Coronary artery (tissue), 2 donors: ENCODE results near the gene CAPZA3.
"Not testable (repeated sequence)": the region's sequence is repeated elsewhere in the genome, so short reads cannot be mapped to it uniquely, and the experiment has no call there.

Experiments used
- DNase-seq: peaks from one replicate; pipeline ENCODE4 v3.0.0-alpha.2; 2017; ENCODE audit warnings: low spot score
- H3K27ac ChIP-seq, 2 donors: fragments of 200-600 bp; sonication (generic); one replicate each; pipeline ENCODE4 v1.5.1; 2016 to 2019
- H3K4me3 ChIP-seq: fragments of 200-600 bp; sonication (generic); 2 replicates; pipeline ENCODE4 v1.5.1; 2016; ENCODE audit warnings: mild to moderate bottlenecking, moderate library complexity
- TF ChIP-seq, protein P1 (sequence below): fragments of 200-600 bp; sonication (generic); IDR thresholded peaks from one replicate; pipeline ENCODE4 v1.5.1; 2019; ENCODE audit warnings: antibody characterized with exemption

The CAPZA3 gene

GRCh38 chr12:18737819-18738218, at the start of gene CAPZA3, which contains the start of gene PLCZ1:
Gene CAPZA3, plus strand, starts transcription at chr12:18738119. Its CDS starts 150 bp downstream, at chr12:18738269.
Gene PLCZ1, minus strand, starts transcription at chr12:18738012. Its CDS starts 641 bp downstream, at chr12:18737371.
- Histone ChIP-seq H3K27ac (no peak within 1 kb of the TSS), H3K4me3 (no peak within 1 kb of the TSS)
- DNase-seq, result no peak
- TF ChIP-seq, protein P1, sequence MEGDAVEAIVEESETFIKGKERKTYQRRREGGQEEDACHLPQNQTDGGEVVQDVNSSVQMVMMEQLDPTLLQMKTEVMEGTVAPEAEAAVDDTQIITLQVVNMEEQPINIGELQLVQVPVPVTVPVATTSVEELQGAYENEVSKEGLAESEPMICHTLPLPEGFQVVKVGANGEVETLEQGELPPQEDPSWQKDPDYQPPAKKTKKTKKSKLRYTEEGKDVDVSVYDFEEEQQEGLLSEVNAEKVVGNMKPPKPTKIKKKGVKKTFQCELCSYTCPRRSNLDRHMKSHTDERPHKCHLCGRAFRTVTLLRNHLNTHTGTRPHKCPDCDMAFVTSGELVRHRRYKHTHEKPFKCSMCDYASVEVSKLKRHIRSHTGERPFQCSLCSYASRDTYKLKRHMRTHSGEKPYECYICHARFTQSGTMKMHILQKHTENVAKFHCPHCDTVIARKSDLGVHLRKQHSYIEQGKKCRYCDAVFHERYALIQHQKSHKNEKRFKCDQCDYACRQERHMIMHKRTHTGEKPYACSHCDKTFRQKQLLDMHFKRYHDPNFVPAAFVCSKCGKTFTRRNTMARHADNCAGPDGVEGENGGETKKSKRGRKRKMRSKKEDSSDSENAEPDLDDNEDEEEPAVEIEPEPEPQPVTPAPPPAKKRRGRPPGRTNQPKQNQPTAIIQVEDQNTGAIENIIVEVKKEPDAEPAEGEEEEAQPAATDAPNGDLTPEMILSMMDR, result no peak

- TF ChIP-seq, protein P1, result no peak
- H3K27ac ChIP-seq, result no peak overlapping the region
- H3K4me3 ChIP-seq, result no peak overlapping the region
- DNase-seq, result no peak
Measured at GRCh38 chr12:18689771-18690170, 48.1 kb upstream of the CAPZA3 start.

DNA sequence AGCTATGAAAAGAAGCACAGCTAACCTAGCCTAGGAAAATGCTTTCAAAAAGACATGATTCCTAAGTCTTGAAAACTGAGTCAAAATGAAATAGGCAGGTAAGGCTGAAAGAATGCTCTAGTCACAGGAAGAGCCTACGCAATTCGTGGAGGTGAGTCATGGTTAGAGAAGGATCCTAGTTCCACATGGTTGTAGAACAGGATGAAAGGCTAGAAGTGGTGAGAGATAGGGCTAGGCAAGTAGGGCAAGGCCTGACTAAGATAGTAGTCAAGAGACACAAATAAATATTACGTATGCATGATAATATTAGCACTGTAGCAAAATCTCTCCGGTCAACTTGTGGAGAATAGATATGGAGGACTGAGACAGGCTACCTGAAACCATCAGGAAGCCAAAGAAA, 47.3 kb upstream of the CAPZA3 start:
- TF ChIP-seq, protein P1, result no peak
- Histone ChIP-seq H3K27ac (no peak overlapping the region), H3K4me3 (no peak overlapping the region)
- DNase-seq, result no peak

GRCh38 chr12:18693986-18694385, 43.9 kb upstream of the CAPZA3 start:
- H3K27ac ChIP-seq, DNase-seq, H3K4me3 ChIP-seq: not testable (repeated sequence)

DNA sequence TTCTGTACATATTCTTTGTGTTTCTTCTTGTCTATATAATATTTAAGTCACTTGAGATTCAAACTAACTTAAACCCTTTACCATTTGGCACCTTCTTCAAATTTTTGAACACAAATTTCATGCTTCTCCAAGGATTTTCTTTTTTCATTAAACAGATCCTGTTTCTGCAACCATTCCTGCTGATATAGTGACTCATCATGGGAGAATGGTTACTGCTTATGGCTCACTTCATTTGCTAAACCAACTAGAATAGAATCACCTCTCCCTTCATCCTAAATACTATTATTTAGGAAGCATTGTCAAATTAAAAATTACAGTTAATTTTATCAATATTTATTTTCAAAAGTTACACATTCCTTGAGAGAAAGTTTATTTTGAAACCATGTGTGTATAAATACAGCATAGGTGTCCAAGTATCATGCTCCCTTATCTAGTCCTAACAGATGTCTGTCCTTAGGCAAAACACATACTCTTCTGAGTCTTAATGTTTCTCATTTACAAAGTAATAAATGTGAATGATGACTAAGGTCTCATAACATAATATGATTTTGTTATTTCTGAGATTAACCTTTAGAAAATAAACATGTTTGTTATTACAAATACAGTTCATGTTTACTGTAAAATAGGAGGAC, 40.8 kb upstream of the CAPZA3 start:
- TF ChIP-seq, protein P1, result no peak
- no peak for DNase-seq
- Histone ChIP-seq H3K4me3 (no peak overlapping the region), H3K27ac (no peak overlapping the region)

DNA sequence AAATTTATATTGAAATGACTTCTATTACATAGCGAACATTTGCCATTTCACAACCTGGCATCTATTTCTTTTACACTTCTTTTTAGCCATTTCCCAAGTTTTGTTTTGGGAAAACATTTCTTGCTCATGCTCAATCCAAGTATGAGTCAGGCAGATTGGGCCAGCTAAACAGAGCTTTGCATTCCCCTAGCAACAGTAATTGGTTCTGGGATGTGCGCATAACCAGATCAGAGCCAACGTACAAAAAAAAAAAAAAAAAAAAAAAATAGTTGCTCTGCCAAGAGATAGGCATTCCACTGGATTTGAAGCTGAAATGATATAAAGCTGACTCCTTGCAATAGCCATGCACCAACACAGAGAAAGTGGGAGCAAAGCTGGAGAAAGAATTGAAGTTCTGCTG, 37.6 kb upstream of the CAPZA3 start:
- TF ChIP-seq, protein P1, result no peak
- no peak for DNase-seq
- Histone ChIP-seq H3K4me3 (no peak overlapping the region), H3K27ac (no peak overlapping the region)

DNA sequence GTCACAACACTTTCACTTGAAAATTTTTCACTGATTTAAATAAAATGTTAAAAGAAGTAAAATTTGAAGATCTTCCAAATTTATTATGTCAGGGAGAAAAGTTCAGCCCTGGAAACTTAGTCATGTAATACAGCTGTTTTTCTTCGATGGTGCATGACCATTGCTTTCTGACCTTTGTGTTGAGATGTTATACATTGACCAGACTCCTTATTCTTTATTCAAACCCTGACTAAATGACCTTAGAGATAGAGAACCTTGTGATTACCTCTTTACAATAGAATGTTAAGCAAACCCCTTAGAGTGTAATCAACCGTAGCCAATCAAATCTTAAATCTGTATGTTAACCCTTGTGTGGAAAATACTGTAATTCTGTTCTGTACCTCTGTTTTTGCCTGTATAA, 34.6 kb upstream of the CAPZA3 start:
- no peak for DNase-seq
- TF ChIP-seq, protein P1, result no peak
- Histone ChIP-seq H3K27ac (no peak overlapping the region), H3K4me3 (no peak overlapping the region)
